Measurements from ENCODE around the gene FXYD4. TPM values are rescaled to one million over a fixed set of nuclear protein-coding genes. Genes with fewer than 3 reads are reported as not detected.

The FXYD4 gene
- polyA plus RNA-seq, 1 of the 3 experiments (the other 2 are of a cell fraction), result not detected

DNA sequence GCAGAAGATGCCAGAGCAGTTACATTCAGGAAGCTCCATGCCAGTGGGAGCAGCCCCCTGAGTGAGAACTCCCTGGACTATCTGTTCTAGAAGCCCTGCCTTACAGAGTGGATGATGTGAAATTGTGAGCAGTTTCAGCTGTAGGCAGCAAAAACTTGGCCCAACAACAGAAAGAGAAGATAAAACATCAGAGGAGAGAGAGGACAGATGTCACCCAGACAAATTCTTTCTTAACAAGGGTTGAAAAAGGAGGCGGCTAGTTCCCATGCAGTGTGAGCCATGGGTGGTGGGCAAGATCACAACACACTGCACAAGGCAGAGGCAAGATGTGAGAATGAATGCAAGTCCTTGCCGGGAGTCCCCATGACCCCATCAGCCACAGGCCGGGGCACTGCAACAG lies 46.6 kb upstream of the FXYD4 start:
- Histone ChIP-seq H3K27ac (ENCODE audit: low read depth in 2 of 2, low read length in 1 of 2) (no peak overlapping the region), H2AFZ (ENCODE audit: low read depth) (no peak overlapping the region), H3K9me3 (no peaks in the 10 kb centered on the region), H3K9ac (no peak overlapping the region), H3K9me2 (no peaks in the 10 kb centered on the region), H3K4me3 (ENCODE audit: low read depth in 2 of 2, low read length in 1 of 2) (no peak overlapping the region), H3K4me2 (no peak overlapping the region), H3K27me3 (ENCODE audit: insufficient read depth) (peaks cover 11% of the 10 kb centered on the region; the same call in 1 of the 2 replicates), H3K79me2 (ENCODE audit: insufficient read depth) (no peaks in the 10 kb centered on the region), H3K36me3 (replicated peaks in 1 of 2; ENCODE audit: control insufficient read depth in 1 of 2, insufficient read depth in 2 of 2, low read length in 1 of 2) (no peaks in the 10 kb centered on the region), H3K4me1 (ENCODE audit: control insufficient read depth in 1 of 2, insufficient read depth in 2 of 2, low read depth in 1 of 2, low read length in 1 of 2) (peaks cover 0 to 7% of the 10 kb centered on the region in 2 experiments; a peak in 1 of 4 replicates), H3F3A (replicated peaks; ENCODE audit: insufficient read depth) (no peaks in the 10 kb centered on the region), H4K20me1 (ENCODE audit: insufficient read depth) (no peaks in the 10 kb centered on the region)
- ChIA-PET POLR2A (interaction anchor here (0.6 kb wide), 1 partner anchor 92 kb away, joined by 3 read pairs; no protein-coding TSS in a partner anchor), CTCF (interaction anchor here (1.0 to 1.7 kb wide), 2 partner anchors 11 to 32 kb away, joined by 4 to 7 read pairs; no protein-coding TSS in a partner anchor)
- no peak for DNase-seq
- WGBS (ENCODE audit: low lambda C conversion rate), result 73% methylated on average over 3 of the region's 3 CpGs
- TF ChIP-seq, protein P1, sequence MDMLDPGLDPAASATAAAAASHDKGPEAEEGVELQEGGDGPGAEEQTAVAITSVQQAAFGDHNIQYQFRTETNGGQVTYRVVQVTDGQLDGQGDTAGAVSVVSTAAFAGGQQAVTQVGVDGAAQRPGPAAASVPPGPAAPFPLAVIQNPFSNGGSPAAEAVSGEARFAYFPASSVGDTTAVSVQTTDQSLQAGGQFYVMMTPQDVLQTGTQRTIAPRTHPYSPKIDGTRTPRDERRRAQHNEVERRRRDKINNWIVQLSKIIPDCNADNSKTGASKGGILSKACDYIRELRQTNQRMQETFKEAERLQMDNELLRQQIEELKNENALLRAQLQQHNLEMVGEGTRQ (IDR thresholded peaks at IDR 0.05; ENCODE audit: borderline replicate concordance, low read depth, low read length), result no peak
- TF ChIP-seq TCF12 (IDR thresholded peaks at IDR 0.05) (no peak), RFX5 (IDR thresholded peaks at IDR 0.05; ENCODE audit: low read length) (no peak), FOSL2 (IDR thresholded peaks at IDR 0.05; ENCODE audit: borderline replicate concordance, low read depth) (no peak), NRF1 (IDR thresholded peaks at IDR 0.05; ENCODE audit: low read depth, low read length) (no peak), POLR2AphosphoS5 (IDR thresholded peaks at IDR 0.05; ENCODE audit: low read depth, low read length) (no peak), ELF1 (IDR thresholded peaks at IDR 0.05) (no peak), RCOR1 (IDR thresholded peaks at IDR 0.05; ENCODE audit: low read length) (no peak), MEF2A (IDR thresholded peaks at IDR 0.05; ENCODE audit: borderline replicate concordance, low read depth) (no peak), MXI1 (IDR thresholded peaks at IDR 0.05; ENCODE audit: low read depth, low read length) (no peak), RXRA (IDR thresholded peaks at IDR 0.05; ENCODE audit: borderline replicate concordance, low read depth) (no peak)
- TF ChIP-seq, protein P2, sequence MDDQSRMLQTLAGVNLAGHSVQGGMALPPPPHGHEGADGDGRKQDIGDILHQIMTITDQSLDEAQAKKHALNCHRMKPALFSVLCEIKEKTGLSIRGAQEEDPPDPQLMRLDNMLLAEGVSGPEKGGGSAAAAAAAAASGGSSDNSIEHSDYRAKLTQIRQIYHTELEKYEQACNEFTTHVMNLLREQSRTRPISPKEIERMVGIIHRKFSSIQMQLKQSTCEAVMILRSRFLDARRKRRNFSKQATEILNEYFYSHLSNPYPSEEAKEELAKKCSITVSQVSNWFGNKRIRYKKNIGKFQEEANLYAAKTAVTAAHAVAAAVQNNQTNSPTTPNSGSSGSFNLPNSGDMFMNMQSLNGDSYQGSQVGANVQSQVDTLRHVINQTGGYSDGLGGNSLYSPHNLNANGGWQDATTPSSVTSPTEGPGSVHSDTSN (IDR thresholded peaks at IDR 0.05), result no peak
- TF ChIP-seq, protein P3, sequence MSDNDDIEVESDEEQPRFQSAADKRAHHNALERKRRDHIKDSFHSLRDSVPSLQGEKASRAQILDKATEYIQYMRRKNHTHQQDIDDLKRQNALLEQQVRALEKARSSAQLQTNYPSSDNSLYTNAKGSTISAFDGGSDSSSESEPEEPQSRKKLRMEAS (IDR thresholded peaks at IDR 0.05; ENCODE audit: low read depth), result no peak
- TF ChIP-seq, protein P4, sequence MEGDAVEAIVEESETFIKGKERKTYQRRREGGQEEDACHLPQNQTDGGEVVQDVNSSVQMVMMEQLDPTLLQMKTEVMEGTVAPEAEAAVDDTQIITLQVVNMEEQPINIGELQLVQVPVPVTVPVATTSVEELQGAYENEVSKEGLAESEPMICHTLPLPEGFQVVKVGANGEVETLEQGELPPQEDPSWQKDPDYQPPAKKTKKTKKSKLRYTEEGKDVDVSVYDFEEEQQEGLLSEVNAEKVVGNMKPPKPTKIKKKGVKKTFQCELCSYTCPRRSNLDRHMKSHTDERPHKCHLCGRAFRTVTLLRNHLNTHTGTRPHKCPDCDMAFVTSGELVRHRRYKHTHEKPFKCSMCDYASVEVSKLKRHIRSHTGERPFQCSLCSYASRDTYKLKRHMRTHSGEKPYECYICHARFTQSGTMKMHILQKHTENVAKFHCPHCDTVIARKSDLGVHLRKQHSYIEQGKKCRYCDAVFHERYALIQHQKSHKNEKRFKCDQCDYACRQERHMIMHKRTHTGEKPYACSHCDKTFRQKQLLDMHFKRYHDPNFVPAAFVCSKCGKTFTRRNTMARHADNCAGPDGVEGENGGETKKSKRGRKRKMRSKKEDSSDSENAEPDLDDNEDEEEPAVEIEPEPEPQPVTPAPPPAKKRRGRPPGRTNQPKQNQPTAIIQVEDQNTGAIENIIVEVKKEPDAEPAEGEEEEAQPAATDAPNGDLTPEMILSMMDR (IDR thresholded peaks at IDR 0.05), result no peak

DNA sequence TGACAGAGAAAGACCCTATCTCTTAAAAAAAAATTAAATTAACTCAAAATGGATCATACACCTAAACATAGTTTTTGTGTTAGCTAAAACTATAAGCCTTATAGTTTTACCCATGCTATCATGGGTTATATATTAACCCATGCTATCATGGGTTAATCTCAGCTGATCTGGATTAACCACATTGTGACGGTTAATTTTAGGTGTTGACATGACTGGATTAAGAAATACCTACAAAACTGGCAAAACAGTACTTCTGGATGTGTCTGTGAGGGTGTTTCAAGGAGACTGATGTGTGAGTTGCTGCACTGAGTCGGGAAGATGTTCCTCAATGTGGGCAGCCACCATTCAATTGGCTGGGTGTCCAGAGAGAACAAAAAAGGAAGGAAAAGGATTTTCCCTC lies 44.3 kb upstream of the FXYD4 start:
- no peaks in the 10 kb centered on the region for H3K79me2 ChIP-seq (ENCODE audit: insufficient read depth)
- H3K36me3 ChIP-seq (replicated peaks in 1 of 2; ENCODE audit: control insufficient read depth in 1 of 2, insufficient read depth in 2 of 2, low read length in 1 of 2), result no peaks in the 10 kb centered on the region
- CTCF ChIA-PET, result interaction anchor here (0.9 to 1.5 kb wide), 2 partner anchors 11 to 22 kb away, joined by 3 to 5 read pairs; no protein-coding TSS in a partner anchor
- no peaks in the 10 kb centered on the region for H3F3A ChIP-seq (replicated peaks; ENCODE audit: insufficient read depth)
- WGBS (ENCODE audit: low lambda C conversion rate), result 13% methylated on average over 2 of the region's 2 CpGs
- H3K4me3 ChIP-seq (ENCODE audit: low read depth in 2 of 2, low read length in 1 of 2), result no peak overlapping the region
- no peak overlapping the region for H3K9ac ChIP-seq
- peaks cover 0 to 7% of the 10 kb centered on the region in 2 experiments; a peak in 1 of 4 replicates for H3K4me1 ChIP-seq (ENCODE audit: control insufficient read depth in 1 of 2, insufficient read depth in 2 of 2, low read depth in 1 of 2, low read length in 1 of 2)
- POLR2A ChIA-PET, result no interaction called here
- no peaks in the 10 kb centered on the region for H3K9me2 ChIP-seq
- TF ChIP-seq, protein P5, sequence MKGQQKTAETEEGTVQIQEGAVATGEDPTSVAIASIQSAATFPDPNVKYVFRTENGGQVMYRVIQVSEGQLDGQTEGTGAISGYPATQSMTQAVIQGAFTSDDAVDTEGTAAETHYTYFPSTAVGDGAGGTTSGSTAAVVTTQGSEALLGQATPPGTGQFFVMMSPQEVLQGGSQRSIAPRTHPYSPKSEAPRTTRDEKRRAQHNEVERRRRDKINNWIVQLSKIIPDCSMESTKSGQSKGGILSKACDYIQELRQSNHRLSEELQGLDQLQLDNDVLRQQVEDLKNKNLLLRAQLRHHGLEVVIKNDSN (IDR thresholded peaks at IDR 0.05; ENCODE audit: borderline replicate concordance, low read depth), result no peak
- TF ChIP-seq RFX5 (IDR thresholded peaks at IDR 0.05; ENCODE audit: low read length) (no peak), SMC3 (IDR thresholded peaks at IDR 0.05; ENCODE audit: low read depth, low read length) (no peak)
- TF ChIP-seq, protein P6, sequence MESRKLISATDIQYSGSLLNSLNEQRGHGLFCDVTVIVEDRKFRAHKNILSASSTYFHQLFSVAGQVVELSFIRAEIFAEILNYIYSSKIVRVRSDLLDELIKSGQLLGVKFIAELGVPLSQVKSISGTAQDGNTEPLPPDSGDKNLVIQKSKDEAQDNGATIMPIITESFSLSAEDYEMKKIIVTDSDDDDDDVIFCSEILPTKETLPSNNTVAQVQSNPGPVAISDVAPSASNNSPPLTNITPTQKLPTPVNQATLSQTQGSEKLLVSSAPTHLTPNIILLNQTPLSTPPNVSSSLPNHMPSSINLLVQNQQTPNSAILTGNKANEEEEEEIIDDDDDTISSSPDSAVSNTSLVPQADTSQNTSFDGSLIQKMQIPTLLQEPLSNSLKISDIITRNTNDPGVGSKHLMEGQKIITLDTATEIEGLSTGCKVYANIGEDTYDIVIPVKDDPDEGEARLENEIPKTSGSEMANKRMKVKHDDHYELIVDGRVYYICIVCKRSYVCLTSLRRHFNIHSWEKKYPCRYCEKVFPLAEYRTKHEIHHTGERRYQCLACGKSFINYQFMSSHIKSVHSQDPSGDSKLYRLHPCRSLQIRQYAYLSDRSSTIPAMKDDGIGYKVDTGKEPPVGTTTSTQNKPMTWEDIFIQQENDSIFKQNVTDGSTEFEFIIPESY (IDR thresholded peaks at IDR 0.05; ENCODE audit: borderline replicate concordance, low read depth), result no peak
- no peak overlapping the region for H3K27ac ChIP-seq (ENCODE audit: low read depth in 2 of 2, low read length in 1 of 2)
- no peaks in the 10 kb centered on the region for H3K9me3 ChIP-seq
- no peak overlapping the region for H2AFZ ChIP-seq (ENCODE audit: low read depth)
- DNase-seq, result no peak
- no peak overlapping the region for H3K4me2 ChIP-seq
- H3K27me3 ChIP-seq (ENCODE audit: insufficient read depth), result peaks cover 11% of the 10 kb centered on the region; the same call in 1 of the 2 replicates
- no peaks in the 10 kb centered on the region for H4K20me1 ChIP-seq (ENCODE audit: insufficient read depth)
